ENCODE results near the gene CACNB4. TPM values are rescaled to one million over a fixed set of nuclear protein-coding genes. Genes with fewer than 3 reads are reported as not detected.

CACNB4 gene
- total RNA-seq, 1 donor from 2014 or later, result 3.7 TPM

- H3K27ac ChIP-seq, result no peak overlapping the region
- H3K36me3 ChIP-seq, result peaks cover 26 to 53% of the 10 kb centered on the region in 2 donors
- no peak for DNase-seq (ENCODE audit: low spot score in 2 of 2)
- H3K9me3 ChIP-seq, result no peaks in the 10 kb centered on the region
- H3K27me3 ChIP-seq, result no peaks in the 10 kb centered on the region
- H3K4me1 ChIP-seq, result peaks cover 0 to 4% of the 10 kb centered on the region in 2 donors
- no peak overlapping the region for H3K4me3 ChIP-seq
- intact Hi-C loops (cut with DNase I), result no loop called here
- TF ChIP-seq CTCF (IDR thresholded peaks at IDR 0.05), result no peak
Observed at GRCh38 chr2:151810489-151810888, 288.4 kb downstream of the CACNB4 start.

GRCh38 chr2:151809073-151809383 lies 289.8 kb downstream of the CACNB4 start:
- intact Hi-C loops (cut with DNase I), result no loop called here
- Histone ChIP-seq H3K4me1 (peaks cover 0 to 4% of the 10 kb centered on the region in 2 donors), H3K27me3 (no peaks in the 10 kb centered on the region), H3K9me3 (no peaks in the 10 kb centered on the region), H3K36me3 (peaks cover 26 to 43% of the 10 kb centered on the region in 2 donors), H3K27ac (no peak overlapping the region), H3K4me3 (no peak overlapping the region)
- no peak for DNase-seq (ENCODE audit: low spot score in 2 of 2)
- TF ChIP-seq CTCF (IDR thresholded peaks at IDR 0.05), result no peak

- intact Hi-C loops (cut with DNase I), result no loop called here
- DNase-seq (ENCODE audit: low spot score in 2 of 2), result no peak
- peaks cover 26 to 41% of the 10 kb centered on the region in 2 donors for H3K36me3 ChIP-seq
- H3K27ac ChIP-seq, result no peak overlapping the region
- peak in 2 of 3 experiments; percentile 35 to 44 for TF ChIP-seq CTCF (IDR thresholded peaks at IDR 0.05)
- no peak overlapping the region for H3K4me3 ChIP-seq
- no peaks in the 10 kb centered on the region for H3K27me3 ChIP-seq
- no peaks in the 10 kb centered on the region for H3K9me3 ChIP-seq
- peaks cover 0 to 4% of the 10 kb centered on the region in 2 donors for H3K4me1 ChIP-seq
Observed at GRCh38 chr2:151808258-151809072, 290.4 kb downstream of the CACNB4 start.

GRCh38 chr2:151805961-151806360 lies 292.9 kb downstream of the CACNB4 start:
- no peak for TF ChIP-seq CTCF (IDR thresholded peaks at IDR 0.05)
- no peak for DNase-seq (ENCODE audit: low spot score in 2 of 2)
- no peak overlapping the region for H3K4me3 ChIP-seq
- no peak overlapping the region for H3K27ac ChIP-seq
- H3K4me1 ChIP-seq, result peaks cover 0 to 4% of the 10 kb centered on the region in 2 donors
- intact Hi-C loops (cut with DNase I), result no loop called here
- no peaks in the 10 kb centered on the region for H3K9me3 ChIP-seq
- peaks cover 17 to 31% of the 10 kb centered on the region in 2 donors for H3K36me3 ChIP-seq
- no peaks in the 10 kb centered on the region for H3K27me3 ChIP-seq

- peaks cover 17 to 26% of the 10 kb centered on the region in 2 donors for H3K36me3 ChIP-seq
- peaks cover 0 to 4% of the 10 kb centered on the region in 2 donors for H3K4me1 ChIP-seq
- H3K27me3 ChIP-seq, result no peaks in the 10 kb centered on the region
- no peak for DNase-seq (ENCODE audit: low spot score in 2 of 2)
- no peak overlapping the region for H3K27ac ChIP-seq
- no peaks in the 10 kb centered on the region for H3K9me3 ChIP-seq
- no peak overlapping the region for H3K4me3 ChIP-seq
- intact Hi-C loops (cut with DNase I), result no loop called here
- TF ChIP-seq CTCF (IDR thresholded peaks at IDR 0.05), result no peak
Observed at GRCh38 chr2:151805343-151805742, 293.5 kb downstream of the CACNB4 start.
